HCT116 (cell line): ENCODE data around the gene RFPL3.

Experiments
- EGR1 ChIP-seq: IDR thresholded peaks from 2 replicates; pipeline ENCODE4 v1.6.1; 2012; ENCODE audit warnings: low read depth
- ELF1 ChIP-seq: IDR thresholded peaks from 2 replicates; pipeline ENCODE4 v1.6.1; 2012; ENCODE audit warnings: low read depth, borderline replicate concordance
- EZH2phosphoT487 ChIP-seq: fragments of 200-600 bp; IDR thresholded peaks from 2 replicates; pipeline ENCODE4 v1.6.1; 2018; ENCODE audit warnings: antibody characterized with exemption, borderline replicate concordance
- JUND ChIP-seq: IDR thresholded peaks from 2 replicates; pipeline ENCODE4 v1.6.1; 2012
- POLR2A ChIP-seq: IDR thresholded peaks from 2 replicates; pipeline ENCODE4 v1.7.0; 2011; ENCODE audit warnings: borderline replicate concordance; ENCODE audit not compliant: insufficient read depth, insufficient read length; ENCODE audit errors: extremely low read depth
- POLR2AphosphoS5 ChIP-seq: IDR thresholded peaks from 2 replicates; pipeline ENCODE4 v1.6.1; 2011; ENCODE audit warnings: mild to moderate bottlenecking, low read depth, low read length, moderate library complexity
- RAD21 ChIP-seq: IDR thresholded peaks from 2 replicates; pipeline ENCODE4 v1.6.1; 2012; ENCODE audit warnings: low read depth, mild to moderate bottlenecking
- YY1 ChIP-seq: IDR thresholded peaks from 2 replicates; pipeline ENCODE4 v1.6.1; 2011; ENCODE audit warnings: low read length, low read depth, moderate library complexity, mild to moderate bottlenecking; ENCODE audit not compliant: insufficient replicate concordance; ENCODE audit errors: extremely low read depth
- ZFX ChIP-seq: fragments of 450-650 bp; IDR thresholded peaks from 2 replicates; pipeline ENCODE4 v1.6.1; 2017
- ZNF274 ChIP-seq: fragments of 200-500 bp; sonication (Bioruptor generic); IDR thresholded peaks from 2 replicates; pipeline ENCODE4 v1.6.1; 2014; ENCODE audit warnings: mild to moderate bottlenecking, low read depth, low read length, inconsistent platforms
- TF ChIP-seq, protein P1 (sequence below), 3 experiments: fragments of 200-600 bp in 1 of 3; sonication (generic) in 1 of 3; IDR thresholded peaks in 2 of 3; conservative IDR thresholded peaks in 1 of 3; 2 replicates each; pipeline ENCODE4 v1.5.1; 2012 to 2017; ENCODE audit warnings: low read depth in 2 of 3, low read length in 2 of 3, antibody characterized with exemption in 1 of 3, borderline replicate concordance in 1 of 3, control low read depth in 1 of 3, mild to moderate bottlenecking in 1 of 3, mixed read lengths in 1 of 3, mixed run types in 1 of 3, moderate library complexity in 1 of 3; ENCODE audit not compliant: insufficient read depth in 1 of 3
- TF ChIP-seq, protein P2 (sequence below): IDR thresholded peaks from 2 replicates; pipeline ENCODE4 v1.6.1; 2012
- TF ChIP-seq, protein P3 (sequence below): IDR thresholded peaks from 2 replicates; pipeline ENCODE4 v1.6.1; 2011; ENCODE audit warnings: mild to moderate bottlenecking, low read length, moderate library complexity; ENCODE audit not compliant: insufficient replicate concordance; ENCODE audit errors: extremely low read depth

DNA sequence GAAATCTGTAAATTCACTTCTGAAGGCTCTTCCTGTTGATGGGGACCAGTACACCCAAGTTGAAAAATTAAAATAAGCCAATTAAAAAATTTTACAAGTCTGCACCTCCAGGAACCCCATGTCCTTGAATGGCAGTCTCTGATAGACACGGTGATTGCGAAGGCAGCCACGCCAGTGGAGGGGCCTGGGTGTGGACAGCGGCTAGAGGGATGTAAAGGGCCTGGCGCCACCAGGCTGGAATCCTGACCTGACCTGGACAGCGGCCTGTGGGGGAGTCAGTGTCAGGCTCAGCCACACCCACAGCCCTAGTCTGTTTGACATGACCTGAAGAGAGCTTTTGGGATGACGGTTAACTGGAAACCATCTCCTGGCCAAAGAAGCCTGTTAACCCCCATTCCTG is 49.5 kb upstream of the RFPL3 start:
- no peak for TF ChIP-seq YY1
- TF ChIP-seq EZH2phosphoT487 = no peak
- TF ChIP-seq JUND = no peak
- no peak for TF ChIP-seq POLR2A
- no peak for TF ChIP-seq RAD21
- TF ChIP-seq, protein P1, sequence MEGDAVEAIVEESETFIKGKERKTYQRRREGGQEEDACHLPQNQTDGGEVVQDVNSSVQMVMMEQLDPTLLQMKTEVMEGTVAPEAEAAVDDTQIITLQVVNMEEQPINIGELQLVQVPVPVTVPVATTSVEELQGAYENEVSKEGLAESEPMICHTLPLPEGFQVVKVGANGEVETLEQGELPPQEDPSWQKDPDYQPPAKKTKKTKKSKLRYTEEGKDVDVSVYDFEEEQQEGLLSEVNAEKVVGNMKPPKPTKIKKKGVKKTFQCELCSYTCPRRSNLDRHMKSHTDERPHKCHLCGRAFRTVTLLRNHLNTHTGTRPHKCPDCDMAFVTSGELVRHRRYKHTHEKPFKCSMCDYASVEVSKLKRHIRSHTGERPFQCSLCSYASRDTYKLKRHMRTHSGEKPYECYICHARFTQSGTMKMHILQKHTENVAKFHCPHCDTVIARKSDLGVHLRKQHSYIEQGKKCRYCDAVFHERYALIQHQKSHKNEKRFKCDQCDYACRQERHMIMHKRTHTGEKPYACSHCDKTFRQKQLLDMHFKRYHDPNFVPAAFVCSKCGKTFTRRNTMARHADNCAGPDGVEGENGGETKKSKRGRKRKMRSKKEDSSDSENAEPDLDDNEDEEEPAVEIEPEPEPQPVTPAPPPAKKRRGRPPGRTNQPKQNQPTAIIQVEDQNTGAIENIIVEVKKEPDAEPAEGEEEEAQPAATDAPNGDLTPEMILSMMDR (IDR thresholded peaks at IDR 0.05 in 2 of 3, conservative IDR thresholded peaks at IDR 0.05 in 1 of 3; ENCODE audit: borderline replicate concordance in 1 of 3, insufficient read depth in 1 of 3, low read depth in 2 of 3, low read length in 2 of 3) = no peak
- TF ChIP-seq ELF1 = no peak
- no peak for TF ChIP-seq ZFX
- TF ChIP-seq, protein P2, sequence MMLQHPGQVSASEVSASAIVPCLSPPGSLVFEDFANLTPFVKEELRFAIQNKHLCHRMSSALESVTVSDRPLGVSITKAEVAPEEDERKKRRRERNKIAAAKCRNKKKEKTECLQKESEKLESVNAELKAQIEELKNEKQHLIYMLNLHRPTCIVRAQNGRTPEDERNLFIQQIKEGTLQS = no peak
- no peak for TF ChIP-seq POLR2AphosphoS5
- TF ChIP-seq, protein P3, sequence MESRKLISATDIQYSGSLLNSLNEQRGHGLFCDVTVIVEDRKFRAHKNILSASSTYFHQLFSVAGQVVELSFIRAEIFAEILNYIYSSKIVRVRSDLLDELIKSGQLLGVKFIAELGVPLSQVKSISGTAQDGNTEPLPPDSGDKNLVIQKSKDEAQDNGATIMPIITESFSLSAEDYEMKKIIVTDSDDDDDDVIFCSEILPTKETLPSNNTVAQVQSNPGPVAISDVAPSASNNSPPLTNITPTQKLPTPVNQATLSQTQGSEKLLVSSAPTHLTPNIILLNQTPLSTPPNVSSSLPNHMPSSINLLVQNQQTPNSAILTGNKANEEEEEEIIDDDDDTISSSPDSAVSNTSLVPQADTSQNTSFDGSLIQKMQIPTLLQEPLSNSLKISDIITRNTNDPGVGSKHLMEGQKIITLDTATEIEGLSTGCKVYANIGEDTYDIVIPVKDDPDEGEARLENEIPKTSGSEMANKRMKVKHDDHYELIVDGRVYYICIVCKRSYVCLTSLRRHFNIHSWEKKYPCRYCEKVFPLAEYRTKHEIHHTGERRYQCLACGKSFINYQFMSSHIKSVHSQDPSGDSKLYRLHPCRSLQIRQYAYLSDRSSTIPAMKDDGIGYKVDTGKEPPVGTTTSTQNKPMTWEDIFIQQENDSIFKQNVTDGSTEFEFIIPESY = no peak
- no peak for TF ChIP-seq ZNF274
- no peak for TF ChIP-seq EGR1
